HG03280 (cell line): ENCODE data around the gene ARHGAP45.

Experiments
- ATAC-seq: cut with Tn5 transposase; IDR thresholded peaks from one replicate; pipeline ENCODE4 v1.9.1; 2021; ENCODE audit warnings: mild to moderate bottlenecking, moderate library complexity; ENCODE audit not compliant: unreplicated experiment

The ARHGAP45 gene

DNA sequence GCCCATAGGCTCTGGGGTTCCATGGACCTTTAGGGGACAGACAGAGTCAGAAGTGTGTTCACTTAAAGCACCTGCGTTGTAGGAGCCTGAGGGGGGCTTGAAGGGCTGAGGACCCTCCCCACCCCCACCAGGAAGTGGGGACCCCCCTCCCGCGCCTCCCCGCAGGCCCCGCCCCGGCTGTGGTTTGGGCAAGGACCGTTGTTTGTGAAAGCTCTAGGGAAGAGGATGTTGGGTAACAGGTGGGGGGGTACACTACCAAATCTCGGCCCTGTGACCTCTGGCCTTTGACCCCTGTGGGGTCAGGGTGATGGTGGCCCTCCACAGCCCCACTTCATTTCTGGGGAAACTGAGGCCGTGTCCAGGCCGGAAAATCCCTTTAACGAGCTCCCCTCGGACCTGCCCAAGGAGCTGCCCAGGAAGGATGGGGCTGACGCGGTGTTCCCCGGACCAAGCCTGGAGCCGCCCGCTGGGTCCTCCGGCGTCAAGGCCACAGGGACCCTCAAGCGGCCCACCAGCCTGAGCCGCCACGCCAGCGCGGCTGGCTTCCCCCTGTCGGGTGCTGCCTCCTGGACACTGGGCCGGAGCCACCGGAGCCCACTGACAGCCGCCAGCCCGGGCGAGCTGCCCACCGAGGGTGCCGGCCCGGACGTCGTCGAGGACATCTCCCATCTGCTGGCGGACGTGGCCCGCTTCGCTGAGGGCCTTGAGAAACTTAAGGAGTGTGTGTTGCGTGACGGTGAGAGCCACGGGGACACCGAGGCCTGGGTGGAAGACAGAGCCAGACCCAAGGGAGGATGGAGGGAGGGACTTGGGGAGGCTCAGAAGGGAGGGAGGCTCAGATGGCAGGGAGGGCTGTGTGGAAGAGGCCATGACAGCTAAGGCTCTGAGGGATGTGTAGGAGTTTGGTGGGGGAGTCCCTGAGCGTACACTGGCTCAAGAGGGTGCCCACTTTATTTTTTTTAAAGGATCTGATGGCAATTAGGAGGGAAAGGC, 1.3 kb downstream of the ARHGAP45 start:
- no peak for ATAC-seq

DNA sequence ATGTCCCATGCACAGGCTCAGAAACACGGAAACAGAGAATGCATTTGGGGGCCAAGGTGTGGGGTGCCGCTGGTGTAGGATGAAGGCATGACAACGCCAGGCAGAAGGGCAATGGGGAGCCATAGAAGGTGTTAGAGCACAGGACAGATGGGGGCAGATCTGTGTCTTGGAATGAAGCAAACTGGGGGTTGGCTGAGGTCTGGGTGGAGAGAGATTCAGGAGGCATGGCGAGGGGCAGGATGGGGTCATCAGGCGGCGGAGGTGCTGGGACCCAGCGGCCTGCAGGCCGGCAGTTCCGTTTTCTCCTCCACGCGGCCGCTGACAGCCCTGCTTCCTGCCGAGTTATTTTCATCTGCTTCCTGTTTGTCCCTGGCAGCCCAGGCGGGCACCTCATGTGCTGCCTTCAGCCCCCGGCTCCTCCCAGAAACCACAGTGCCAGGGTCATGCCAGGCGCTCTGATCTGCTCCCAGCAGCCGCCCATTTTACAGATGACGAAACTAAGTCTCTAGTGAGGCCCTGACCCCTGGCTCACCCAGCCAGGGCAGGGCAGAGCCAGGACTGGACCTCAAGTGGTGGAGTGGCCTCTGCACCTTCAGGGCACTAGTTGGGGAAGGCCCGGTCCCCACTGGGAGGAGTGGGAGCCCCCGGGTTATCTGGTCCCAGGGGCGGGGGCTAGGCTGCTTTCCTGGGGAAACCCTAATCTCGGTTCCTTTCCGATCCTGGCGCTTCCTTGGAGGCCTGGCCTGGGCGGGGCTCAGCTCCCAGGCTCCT, 2.2 kb downstream of the ARHGAP45 start:
- ATAC-seq, result no peak

DNA sequence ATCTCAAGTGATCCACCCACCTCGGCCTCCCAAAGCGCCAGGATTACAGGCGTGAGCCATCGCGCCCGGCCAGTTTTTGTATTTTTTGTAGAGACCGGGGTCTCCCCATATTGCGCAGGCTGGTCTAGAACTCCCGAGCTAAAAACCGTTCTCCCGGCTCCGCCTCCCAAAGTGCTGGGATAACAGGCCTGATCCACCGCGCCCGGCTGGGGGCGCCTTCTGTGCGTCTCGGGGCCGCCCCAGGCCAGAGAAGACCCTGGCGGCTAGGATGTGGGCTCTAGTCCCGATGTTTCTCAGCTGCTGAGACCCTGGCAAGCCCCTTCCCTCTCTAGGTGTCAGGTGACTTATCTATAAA, 3.6 kb downstream of the ARHGAP45 start:
- ATAC-seq, result no peak

DNA sequence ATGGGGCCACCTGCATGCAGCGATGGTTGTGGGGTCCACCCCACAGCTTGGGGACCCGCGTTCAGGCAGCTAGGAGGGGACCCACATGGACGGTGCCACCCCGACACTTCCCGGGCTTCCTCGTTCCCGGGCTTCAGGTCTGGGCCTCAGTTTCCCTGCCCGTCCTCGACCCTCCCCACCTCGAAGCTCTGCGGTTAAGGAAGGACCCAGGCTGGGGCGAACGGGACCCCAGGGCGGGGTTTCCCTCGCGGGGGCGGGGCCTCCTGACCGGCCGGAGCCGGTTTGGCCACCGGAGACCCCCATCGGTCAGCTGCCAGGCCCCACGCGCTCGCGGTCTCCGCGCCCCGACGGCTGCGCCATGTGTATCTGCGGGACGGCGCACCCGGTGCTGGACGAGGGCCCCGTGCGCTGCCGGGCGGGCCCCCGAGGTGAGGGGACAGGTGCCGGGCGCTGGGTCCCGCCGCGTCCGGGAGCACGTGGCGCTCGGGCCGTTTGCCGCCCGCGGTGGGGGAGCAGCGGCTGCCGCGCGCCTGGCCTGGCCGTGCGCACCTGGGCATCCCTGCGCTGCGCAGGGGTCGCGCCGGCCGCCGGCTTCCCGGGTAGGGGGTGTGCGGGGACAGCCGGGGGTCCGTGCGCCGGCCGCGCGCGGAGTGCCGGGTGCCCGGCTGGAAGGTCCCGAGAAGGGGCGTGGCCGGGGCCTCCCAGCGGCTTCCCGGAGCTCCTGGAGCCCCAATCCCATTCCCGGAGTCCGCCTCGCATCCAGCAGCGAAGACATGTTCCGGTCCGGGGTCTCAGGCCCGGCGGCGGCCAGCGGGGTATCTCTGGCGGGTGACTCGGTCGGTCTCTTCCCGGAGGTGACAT, 4.2 kb downstream of the ARHGAP45 start:
- ATAC-seq, result no peak

DNA sequence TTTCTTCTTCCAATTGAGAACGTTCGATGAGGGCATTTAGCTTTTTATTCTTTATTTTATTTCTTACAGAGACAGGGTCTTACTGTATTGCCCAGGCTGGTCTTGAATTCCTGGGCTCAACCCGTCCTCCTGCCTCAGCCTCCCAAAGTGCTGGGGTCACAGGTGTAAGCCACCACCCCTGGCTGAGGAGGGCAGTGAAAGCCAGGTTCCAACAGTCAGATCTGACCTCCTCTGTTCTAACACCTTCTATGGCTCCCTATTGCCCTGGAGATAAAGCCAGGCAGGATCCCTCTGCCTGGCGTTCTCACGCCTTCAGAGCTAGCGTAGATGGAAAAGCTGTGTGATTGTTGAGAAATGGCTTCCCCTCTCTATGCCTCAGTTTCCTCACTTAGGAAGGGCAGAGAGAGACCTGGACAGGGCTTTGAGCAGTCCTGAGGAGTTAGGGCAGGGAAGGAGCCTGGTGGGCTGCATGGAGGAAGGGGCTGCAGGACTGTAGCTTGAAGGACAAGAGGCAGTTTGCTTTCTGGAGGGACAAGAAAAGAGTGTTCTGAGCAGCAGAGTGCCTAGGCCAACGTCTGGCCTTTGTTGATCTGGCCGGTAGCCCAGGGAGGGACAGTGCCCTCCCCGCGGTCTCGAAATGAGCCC, 5.5 kb downstream of the ARHGAP45 start:
- ATAC-seq, result no peak

DNA sequence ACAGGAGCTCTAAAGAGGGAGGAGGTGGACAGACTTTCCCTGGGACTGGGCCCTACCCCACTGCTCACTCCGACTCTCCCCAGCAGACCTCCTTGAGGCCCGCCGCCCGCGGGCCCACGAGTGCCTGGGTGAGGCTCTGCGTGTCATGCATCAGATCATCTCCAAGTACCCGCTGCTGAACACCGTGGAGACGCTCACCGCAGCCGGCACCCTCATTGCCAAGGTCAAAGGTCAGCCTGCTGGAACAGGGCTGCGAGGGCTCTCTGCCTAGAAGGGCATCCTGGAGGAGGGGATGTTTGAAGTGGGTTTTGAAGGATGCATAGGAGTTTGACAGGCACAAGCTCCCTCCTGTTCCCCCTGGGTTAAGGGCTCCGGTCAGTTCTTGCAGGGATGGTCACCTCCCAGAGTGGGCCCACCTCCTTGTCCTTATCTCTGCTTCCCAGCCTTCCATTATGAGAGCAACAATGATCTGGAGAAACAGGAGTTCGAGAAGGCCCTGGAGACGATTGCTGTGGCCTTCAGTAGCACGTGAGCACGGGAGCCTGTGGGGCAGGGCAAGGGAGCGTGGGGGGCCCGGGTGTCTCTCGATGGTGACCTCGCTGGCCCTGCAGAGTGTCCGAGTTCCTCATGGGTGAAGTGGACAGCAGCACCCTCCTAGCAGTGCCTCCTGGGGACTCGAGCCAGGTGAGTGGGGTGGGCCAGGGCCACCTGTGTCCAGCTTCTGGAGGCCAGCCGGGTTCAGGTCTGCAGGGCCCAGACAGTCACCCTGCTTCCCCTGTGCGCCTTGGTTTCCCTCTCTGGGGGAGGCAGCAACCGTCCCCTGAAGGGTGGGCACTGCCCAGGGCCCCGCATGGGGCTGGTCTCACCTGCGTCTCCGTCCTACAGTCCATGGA, 6.3 kb downstream of the ARHGAP45 start:
- no peak for ATAC-seq

DNA sequence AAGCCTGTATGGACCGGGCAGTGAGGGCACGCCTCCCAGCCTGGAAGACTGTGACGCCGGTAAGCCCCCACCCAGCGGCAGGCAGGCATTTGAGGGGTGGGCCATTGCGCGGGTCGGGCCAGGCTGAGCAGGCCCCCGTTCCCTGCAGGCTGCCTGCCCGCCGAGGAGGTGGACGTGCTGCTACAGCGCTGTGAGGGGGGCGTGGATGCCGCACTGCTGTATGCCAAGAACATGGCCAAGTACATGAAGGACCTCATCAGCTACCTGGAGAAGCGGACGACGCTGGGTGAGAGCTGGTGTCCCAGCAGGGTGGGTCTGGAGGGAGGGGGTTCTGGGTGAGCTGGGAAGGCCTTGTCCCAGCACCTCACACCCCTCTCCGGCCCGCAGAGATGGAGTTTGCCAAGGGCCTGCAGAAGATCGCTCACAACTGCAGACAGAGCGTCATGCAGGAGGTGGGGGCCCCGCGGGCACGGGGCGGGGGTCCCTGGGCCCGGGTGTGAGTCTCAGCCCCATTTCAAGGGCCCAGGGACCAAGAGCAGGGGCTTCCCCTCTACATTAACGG, 7.1 kb downstream of the ARHGAP45 start:
- no peak for ATAC-seq

DNA sequence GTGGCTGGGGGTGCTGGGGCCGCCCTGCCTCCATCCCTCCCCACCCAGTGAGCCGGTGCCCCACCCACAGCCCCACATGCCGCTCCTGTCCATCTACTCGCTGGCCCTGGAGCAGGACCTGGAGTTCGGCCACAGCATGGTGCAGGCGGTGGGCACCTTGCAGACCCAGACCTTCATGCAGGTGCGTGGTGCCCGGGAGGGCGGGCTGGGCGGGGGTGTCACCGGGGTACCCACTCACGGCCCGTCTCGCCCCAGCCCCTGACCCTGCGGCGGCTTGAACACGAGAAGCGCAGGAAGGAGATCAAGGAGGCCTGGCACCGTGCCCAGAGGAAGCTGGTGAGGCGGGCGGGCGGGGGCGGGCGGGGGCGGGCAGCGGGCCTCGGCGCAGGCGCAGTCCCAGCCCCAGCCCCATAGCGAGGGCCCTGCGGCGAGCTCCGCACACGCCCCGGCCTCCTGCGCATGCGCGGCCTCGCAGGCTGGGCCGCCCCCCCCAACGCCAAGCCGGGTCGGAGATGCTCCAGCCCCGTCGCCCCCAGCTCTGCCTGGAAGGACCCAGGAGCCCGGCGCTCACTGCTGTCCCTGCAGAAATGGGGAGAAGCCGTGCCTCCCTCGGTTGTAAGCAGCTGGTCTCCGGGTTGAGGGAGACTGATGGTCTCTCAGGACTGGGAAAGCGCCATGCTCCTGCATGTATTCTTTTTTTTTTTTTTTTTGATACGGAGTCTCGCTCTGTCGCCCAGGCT, 7.7 kb downstream of the ARHGAP45 start:
- no peak for ATAC-seq

DNA sequence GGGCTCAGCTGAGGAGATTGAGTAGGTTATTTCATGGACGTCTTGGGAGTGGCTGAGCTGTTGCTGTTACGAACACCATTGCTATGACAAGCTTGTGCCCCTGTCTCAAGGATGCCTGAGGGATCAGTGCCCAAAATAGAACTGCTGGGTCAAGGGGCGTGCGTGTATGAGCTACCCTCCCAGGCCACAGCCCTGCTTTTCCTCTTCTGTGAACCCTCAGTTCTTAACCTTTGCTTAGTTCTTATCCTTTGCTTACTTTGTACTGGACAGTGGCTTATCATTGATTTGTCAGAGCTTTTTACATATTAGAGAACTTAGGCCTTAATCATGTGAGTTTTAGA, 9.0 kb downstream of the ARHGAP45 start:
- no peak for ATAC-seq

DNA sequence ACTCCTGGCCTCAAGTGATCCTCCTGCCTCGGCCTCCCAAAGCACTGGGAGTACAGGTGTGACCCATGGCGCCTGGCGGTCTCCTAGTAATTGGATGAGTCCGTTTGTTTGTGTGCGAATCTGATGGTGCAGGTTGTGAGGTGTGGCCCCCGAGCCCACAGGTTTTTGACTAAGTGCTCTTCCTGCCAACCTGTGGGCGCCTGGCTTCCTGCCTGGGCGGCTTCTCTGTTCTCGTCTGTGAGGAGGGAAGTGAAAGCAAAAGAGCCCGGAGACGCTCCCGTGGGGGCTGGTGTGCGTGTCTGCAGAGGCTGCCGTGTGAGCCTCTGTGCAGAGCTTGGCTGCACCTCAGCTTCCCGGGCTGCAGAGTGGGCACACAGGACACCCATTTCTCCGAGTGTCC, 10.0 kb downstream of the ARHGAP45 start:
- ATAC-seq, result peak; percentile 69

DNA sequence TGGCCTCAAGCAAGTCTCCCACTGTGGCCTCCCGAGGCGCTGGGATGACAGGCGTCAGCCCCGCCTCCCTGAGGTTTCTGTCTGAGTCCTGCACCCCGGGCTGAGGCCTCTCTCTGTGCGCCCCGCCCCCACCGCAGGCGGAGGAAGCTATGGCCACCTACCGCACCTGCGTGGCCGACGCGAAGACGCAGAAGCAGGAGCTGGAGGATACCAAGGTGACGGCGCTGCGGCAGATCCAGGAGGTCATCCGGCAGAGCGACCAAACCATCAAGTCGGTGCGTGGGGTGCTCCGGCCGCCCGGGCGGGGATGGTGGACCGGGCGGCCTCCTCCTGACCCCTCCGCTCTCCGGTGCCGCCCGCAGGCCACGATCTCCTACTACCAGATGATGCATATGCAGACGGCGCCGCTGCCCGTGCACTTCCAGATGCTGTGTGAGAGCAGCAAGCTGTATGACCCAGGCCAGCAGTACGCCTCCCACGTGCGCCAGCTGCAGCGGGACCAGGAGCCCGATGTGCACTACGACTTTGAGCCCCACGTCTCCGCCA, 12.7 kb downstream of the ARHGAP45 start:
- no peak for ATAC-seq

DNA sequence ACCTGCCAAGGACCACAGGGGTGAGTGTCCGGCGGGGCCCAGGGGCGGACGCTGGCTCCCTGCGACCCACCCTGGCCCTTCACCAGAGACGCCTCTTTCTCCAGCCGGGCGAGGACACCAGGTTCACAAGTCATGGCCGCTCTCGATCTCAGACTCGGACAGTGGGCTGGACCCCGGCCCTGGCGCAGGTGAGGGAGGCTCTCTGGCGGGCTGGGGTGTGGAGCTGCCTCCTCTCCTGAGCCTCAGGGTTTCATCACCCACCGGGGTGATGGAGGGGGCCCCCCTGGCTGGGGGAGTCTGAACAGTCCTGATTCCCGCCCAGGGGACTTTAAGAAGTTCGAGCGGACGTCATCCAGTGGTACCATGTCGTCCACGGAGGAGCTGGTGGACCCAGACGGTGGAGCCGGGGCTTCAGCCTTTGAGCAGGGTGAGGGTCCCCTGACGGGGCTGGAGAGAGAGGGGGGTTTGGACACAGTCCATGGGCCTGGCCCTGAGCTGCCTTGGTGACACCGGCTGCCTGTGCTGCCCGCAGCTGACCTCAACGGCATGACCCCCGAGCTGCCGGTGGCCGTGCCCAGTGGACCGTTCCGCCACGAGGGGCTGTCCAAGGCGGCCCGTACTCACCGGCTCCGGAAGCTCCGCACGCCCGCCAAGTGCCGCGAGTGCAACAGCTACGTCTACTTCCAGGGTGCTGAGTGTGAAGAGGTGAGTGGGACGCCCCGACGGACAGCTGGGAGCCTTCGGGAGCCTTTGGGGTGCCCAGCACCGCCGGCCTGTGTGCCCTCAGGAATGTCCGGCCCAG, 13.6 kb downstream of the ARHGAP45 start:
- no peak for ATAC-seq

DNA sequence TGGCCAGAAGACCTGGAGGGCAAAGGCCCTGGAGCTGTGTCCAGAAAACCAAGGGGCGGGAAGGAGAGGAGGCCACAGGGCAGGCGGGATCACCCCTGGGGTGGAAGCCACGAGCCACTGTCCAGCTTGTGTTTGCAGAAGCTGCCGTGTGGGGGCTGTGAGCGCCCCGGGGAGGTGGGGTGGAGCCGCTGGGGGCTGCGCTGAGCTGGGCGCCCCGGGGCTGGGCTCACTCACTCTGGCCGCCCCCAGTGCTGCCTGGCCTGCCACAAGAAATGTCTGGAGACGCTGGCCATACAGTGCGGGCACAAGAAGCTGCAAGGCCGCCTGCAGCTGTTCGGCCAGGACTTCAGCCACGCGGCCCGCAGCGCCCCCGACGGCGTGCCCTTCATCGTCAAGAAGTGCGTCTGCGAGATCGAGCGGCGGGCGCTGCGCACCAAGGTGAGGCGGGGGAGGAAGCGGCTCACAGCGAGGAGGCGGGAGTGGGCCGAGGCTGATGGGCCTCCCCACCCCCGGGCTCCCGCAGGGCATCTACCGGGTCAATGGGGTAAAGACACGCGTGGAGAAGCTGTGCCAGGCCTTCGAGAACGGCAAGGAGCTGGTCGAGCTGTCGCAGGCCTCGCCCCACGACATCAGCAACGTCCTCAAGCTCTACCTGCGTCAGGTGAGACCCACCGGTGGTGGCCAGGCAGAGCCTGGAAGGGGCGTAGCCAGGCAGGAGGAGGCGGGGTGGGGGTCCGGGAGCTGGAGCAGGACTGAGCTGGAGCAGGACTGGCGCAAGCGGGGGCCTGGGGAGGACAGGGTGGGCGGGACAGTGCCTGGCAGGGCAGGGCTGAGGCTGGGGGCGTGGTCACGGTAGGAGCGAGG, 14.6 kb downstream of the ARHGAP45 start:
- ATAC-seq, result no peak

DNA sequence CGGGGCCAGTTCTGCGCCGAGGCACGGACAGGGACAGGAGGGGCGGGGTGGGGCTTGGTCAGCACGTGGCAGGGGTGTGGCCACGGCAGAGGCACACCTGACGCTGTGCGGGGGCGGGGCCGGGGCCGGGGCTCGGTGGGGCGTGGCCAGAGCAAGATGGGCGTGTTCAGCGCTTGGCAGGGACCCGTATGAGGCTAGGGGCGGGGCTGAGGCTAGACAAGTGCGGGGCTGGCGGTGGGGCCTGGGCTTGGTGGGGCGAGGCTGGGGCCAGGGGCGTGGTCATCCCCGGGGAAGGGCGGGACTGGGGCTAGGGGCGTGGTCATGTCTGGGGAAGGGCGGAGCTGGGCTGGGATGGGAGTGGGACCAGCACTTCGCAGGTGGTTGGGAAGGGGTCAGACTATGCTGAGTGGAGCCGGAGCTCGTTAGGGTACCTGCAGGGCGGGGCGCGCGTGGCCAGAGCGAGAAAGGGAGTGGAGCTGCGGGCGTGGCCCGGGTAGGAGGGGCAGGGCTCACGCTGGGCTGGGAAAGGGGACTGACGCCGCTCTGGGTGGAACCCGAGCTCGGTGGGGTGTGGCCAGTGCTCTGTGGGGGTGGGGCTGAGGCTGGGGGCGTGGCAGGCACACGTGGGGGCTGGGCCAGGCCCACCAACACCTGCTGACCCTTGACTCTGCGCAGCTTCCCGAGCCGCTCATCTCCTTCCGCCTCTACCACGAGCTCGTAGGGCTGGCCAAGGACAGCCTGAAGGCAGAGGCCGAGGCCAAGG, 15.4 kb downstream of the ARHGAP45 start:
- ATAC-seq, result no peak

DNA sequence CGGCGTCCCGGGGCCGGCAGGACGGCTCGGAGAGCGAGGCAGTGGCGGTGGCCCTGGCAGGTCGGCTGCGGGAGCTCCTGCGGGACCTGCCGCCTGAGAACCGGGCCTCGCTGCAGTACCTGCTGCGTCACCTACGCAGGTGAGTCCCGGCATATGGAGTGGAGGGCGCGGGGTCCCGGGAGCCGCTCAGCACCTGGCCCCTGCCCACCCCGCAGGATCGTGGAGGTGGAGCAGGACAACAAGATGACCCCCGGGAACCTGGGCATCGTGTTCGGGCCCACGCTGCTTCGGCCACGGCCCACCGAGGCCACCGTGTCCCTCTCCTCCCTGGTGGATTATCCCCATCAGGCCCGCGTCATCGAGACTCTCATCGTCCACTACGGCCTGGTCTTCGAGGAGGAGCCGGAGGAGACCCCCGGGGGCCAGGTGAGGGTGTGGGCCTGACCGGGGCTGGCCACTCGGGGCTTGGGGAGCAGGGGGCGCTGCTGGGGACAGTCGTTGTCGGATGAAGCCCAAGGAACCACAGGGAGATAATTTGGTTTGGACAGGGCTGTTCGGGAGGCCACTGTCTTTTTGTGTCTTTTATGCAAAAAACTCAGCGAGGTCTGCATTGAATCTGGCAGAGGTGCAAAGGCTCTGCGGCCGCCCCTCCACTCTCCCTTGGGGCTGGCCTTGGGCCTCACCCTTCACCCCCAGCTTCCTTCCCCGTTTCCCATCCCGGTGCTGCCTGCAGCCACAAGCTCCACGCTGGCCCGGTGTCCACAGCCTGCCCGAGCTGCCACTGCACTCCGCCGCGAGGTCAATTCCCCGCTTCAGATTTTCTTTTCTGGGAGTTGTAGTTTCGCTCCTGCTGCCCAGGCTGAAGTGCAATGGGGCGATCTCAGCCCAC, 16.2 kb downstream of the ARHGAP45 start:
- no peak for ATAC-seq
